GM23338 (cell line): Measurements from ENCODE around the gene RASA3. TPM values are rescaled to one million over a fixed set of nuclear protein-coding genes. Genes with fewer than 3 reads are reported as not detected.

Experiments used
- ATAC-seq: fragments of 200-7000 bp; cut with Tn5 transposase; 3 replicates; pipeline ENCODE4 v1.9.1; 2020
- DNase-seq: peaks from one replicate; pipeline ENCODE4 v3.0.0-alpha.2; 2015; ENCODE audit warnings: low spot score
- H2AFZ ChIP-seq: fragments of 200-600 bp; sonication (generic); 2 replicates; pipeline ENCODE4 v1.8.0; 2016; ENCODE audit warnings: antibody characterized with exemption, mild to moderate bottlenecking, moderate library complexity
- H3F3A ChIP-seq: fragments of 200-600 bp; sonication (generic); replicated peaks from 2 replicates; pipeline ENCODE4 v1.8.0; 2017; ENCODE audit warnings: antibody characterized with exemption, mixed run types, low read depth
- H3K27ac ChIP-seq: fragments of 200-600 bp; sonication (generic); 2 replicates; pipeline ENCODE4 v1.6.1; 2016; ENCODE audit warnings: low read depth
- H3K27me3 ChIP-seq: fragments of 200-600 bp; sonication (generic); 2 replicates; pipeline ENCODE4 v1.8.0; 2016; ENCODE audit warnings: mild to moderate bottlenecking, mixed run types, moderate library complexity; ENCODE audit not compliant: insufficient read depth
- H3K36me3 ChIP-seq: fragments of 200-600 bp; sonication (generic); 2 replicates; pipeline ENCODE4 v1.8.0; 2016; ENCODE audit warnings: mild to moderate bottlenecking; ENCODE audit not compliant: insufficient read depth
- H3K4me1 ChIP-seq: fragments of 200-600 bp; sonication (generic); 2 replicates; pipeline ENCODE4 v1.8.0; 2016; ENCODE audit warnings: mild to moderate bottlenecking, moderate library complexity; ENCODE audit not compliant: insufficient read depth
- H3K4me2 ChIP-seq: fragments of 200-600 bp; sonication (generic); 2 replicates; pipeline ENCODE4 v1.7.1; 2017; ENCODE audit warnings: mixed run types
- H3K4me3 ChIP-seq: fragments of 200-600 bp; sonication (generic); 2 replicates; pipeline ENCODE4 v1.6.1; 2016; ENCODE audit warnings: mixed run types
- H3K79me2 ChIP-seq: fragments of 200-600 bp; sonication (generic); replicated peaks from 2 replicates; pipeline ENCODE4 v1.8.0; 2017; ENCODE audit warnings: mild to moderate bottlenecking; ENCODE audit not compliant: insufficient read depth
- H3K9me2 ChIP-seq: fragments of 200-600 bp; sonication (generic); 2 replicates; pipeline ENCODE4 v1.8.0; 2017; ENCODE audit not compliant: insufficient read depth
- H4K20me1 ChIP-seq: fragments of 200-600 bp; sonication (generic); replicated peaks from 2 replicates; pipeline ENCODE4 v1.8.0; 2017; ENCODE audit warnings: mild to moderate bottlenecking; ENCODE audit not compliant: insufficient read depth
- H3K27ac Mint-ChIP-seq: 2 replicates; pipeline ENCODE4 v1.8.0; 2020; ENCODE audit warnings: inconsistent platforms, mild to moderate bottlenecking, moderate library complexity, mixed read lengths
- H3K27me3 Mint-ChIP-seq: 3 replicates; pipeline ENCODE4 v1.8.0; 2022; ENCODE audit warnings: low read depth, mild to moderate bottlenecking, moderate library complexity, mixed read lengths, inconsistent platforms; ENCODE audit not compliant: insufficient read depth, poor library complexity
- H3K36me3 Mint-ChIP-seq: 3 replicates; pipeline ENCODE4 v1.8.0; 2021; ENCODE audit warnings: low read depth, mild to moderate bottlenecking, inconsistent platforms, moderate library complexity, mixed read lengths
- H3K4me1 Mint-ChIP-seq: 3 replicates; pipeline ENCODE4 v1.8.0; 2020; ENCODE audit warnings: mild to moderate bottlenecking, inconsistent platforms, mixed read lengths
- H3K4me3 Mint-ChIP-seq: 3 replicates; pipeline ENCODE4 v1.8.0; 2021; ENCODE audit warnings: moderate library complexity, mild to moderate bottlenecking, inconsistent platforms, mixed read lengths
- H3K9me3 Mint-ChIP-seq: 3 replicates; pipeline ENCODE4 v1.8.0; 2020; ENCODE audit warnings: moderate library complexity, mild to moderate bottlenecking, inconsistent platforms, mixed read lengths
- CTCF ChIP-seq, 2 experiments: fragments of 200-600 bp in 1 of 2; sonication (generic) in 1 of 2; conservative IDR thresholded peaks; 2 replicates each; pipeline versions ENCODE4 v1.5.1 to v1.6.1; 2016 to 2017; ENCODE audit warnings: antibody characterized with exemption in 2 of 2, low read depth in 2 of 2, mild to moderate bottlenecking in 2 of 2, moderate library complexity in 1 of 2
- EZH2 ChIP-seq: fragments of 200-600 bp; sonication (generic); IDR thresholded peaks from one replicate; pipeline ENCODE4 v1.8.0; 2017; ENCODE audit warnings: antibody characterized with exemption, mild to moderate bottlenecking, low read depth; ENCODE audit not compliant: unreplicated experiment
- EZH2phosphoT487 ChIP-seq: fragments of 200-600 bp; sonication (generic); IDR thresholded peaks from one replicate; pipeline ENCODE4 v1.8.1; 2018; ENCODE audit warnings: antibody characterized with exemption; ENCODE audit not compliant: unreplicated experiment
- POLR2AphosphoS5 ChIP-seq: IDR thresholded peaks from 2 replicates; pipeline ENCODE4 v1.6.1; 2016; ENCODE audit warnings: antibody characterized with exemption, low read depth
- STAT1 ChIP-seq: IDR thresholded peaks from one replicate; pipeline ENCODE4 v1.6.1; 2016; ENCODE audit warnings: antibody characterized with exemption; ENCODE audit not compliant: unreplicated experiment
- ZNF331 ChIP-seq: fragments of 250-450 bp; sonication (Bioruptor Pico); IDR thresholded peaks from 2 replicates; pipeline ENCODE4 v1.5.0; 2020; ENCODE audit warnings: low read depth, mild to moderate bottlenecking, moderate library complexity
- ZNF462 ChIP-seq: fragments of 250-450 bp; sonication (Bioruptor Pico); IDR thresholded peaks from 2 replicates; pipeline ENCODE4 v1.5.0; 2020; ENCODE audit warnings: mild to moderate bottlenecking, moderate library complexity
- polyA plus RNA-seq: library from polyadenylated mRNA; unstranded; fragments of >200 nt; fragmentation: Nextera tagmentation; extraction: Ambion mirVana; gene quantifications from 2 replicates; pipeline ENCODE4 v1.2.1, GENCODE V29; 2016
- total RNA-seq: library from RNA; depleted of rRNA; stranded (reverse); fragments of >200 nt; shearing (Covaris generic); gene quantifications from 2 replicates; pipeline ENCODE4 v1.2.3, GENCODE V29; 2014

The RASA3 gene
- total and polyA plus RNA-seq, 2 experiments from 2014 or later, result 11.2 to 20.7 TPM

DNA sequence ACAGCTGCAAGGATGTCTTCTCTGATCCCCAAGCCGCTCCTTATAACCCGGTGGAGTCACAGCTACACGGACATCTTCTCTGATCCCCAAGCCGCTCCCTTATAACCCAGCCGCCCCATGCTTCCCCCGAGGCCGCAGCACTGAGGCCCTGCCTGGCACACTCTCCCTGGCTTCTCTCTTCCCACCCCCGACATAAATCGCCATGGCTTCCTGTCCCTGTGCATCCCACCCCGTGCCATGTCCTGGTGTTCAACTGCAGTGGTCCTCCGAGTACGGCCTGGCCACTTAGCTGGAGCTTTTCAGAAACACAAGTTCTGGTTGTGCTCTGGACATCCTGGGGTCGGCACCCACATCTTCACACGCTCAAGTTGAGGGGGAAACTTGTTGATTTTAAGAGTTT, 60.4 kb downstream of the RASA3 start:
- no peak for DNase-seq
- TF ChIP-seq ZNF331 (CRISPR knock-in tag) (no peak), STAT1 (no peak), EZH2phosphoT487 (no peak), POLR2AphosphoS5 (no peak), ZNF462 (CRISPR knock-in tag) (no peak)
- H3K79me2 ChIP-seq, result peaks cover 11% of the 10 kb centered on the region; the same call in 1 of the 2 replicates
- H3K36me3 Mint-ChIP-seq, result peaks cover 25% of the 10 kb centered on the region
- H3F3A ChIP-seq, result peaks cover 5% of the 10 kb centered on the region; the same call in 1 of the 2 replicates
- no peaks in the 10 kb centered on the region; the same call in 1 of the 2 replicates for H3K36me3 ChIP-seq
- ATAC-seq, result no peak
- H3K27ac ChIP-seq, result no peak overlapping the region
- no peak overlapping the region for H3K4me3 ChIP-seq
- no peak overlapping the region for H3K4me2 ChIP-seq
- H3K9me2 ChIP-seq, result no peaks in the 10 kb centered on the region
- no peak overlapping the region for H2AFZ ChIP-seq
- H3K27me3 ChIP-seq, result no peaks in the 10 kb centered on the region
- H3K4me1 ChIP-seq, result no peaks in the 10 kb centered on the region; the same call in 1 of the 2 replicates
- H3K4me3 Mint-ChIP-seq, result no peak overlapping the region
- H3K4me1 Mint-ChIP-seq, result peaks cover 16% of the 10 kb centered on the region
- H3K27ac Mint-ChIP-seq, result no peak overlapping the region
- peaks cover 9% of the 10 kb centered on the region for H3K27me3 Mint-ChIP-seq
- H4K20me1 ChIP-seq, result peaks cover 6% of the 10 kb centered on the region; the same call in 1 of the 2 replicates
- H3K9me3 Mint-ChIP-seq, result peaks cover 7% of the 10 kb centered on the region

DNA sequence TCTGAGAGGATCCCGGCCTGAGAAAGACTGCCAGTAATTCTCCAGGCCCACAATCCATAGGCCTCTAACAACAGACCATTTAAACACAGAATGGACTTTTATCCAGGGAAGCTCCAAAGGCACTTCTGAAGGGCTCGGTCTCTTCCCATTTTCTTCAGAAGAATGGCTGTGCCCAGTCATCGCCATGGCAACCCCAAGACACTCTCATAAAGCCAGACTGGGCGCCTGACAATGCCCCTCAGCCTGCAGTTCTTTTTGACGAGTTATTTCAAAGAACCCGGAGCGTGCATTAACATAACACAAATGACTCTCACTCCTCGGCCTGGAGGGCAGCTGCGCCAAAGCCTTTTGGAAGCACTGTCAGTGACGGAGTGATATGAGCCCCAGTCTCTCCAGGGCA, 61.0 kb downstream of the RASA3 start:
- H3K4me2 ChIP-seq, result no peak overlapping the region
- DNase-seq (no peak), ATAC-seq (no peak)
- Mint-ChIP-seq H3K27me3 (peaks cover 9% of the 10 kb centered on the region), H3K4me1 (peaks cover 16% of the 10 kb centered on the region), H3K27ac (no peak overlapping the region), H3K4me3 (no peak overlapping the region), H3K9me3 (peaks cover 7% of the 10 kb centered on the region), H3K36me3 (peaks cover 25% of the 10 kb centered on the region)
- peaks cover 6% of the 10 kb centered on the region; the same call in 1 of the 2 replicates for H4K20me1 ChIP-seq
- H2AFZ ChIP-seq, result no peak overlapping the region
- H3K27ac ChIP-seq, result no peak overlapping the region
- peaks cover 8% of the 10 kb centered on the region; the same call in 1 of the 2 replicates for H3K79me2 ChIP-seq
- H3K4me3 ChIP-seq, result no peak overlapping the region
- H3F3A ChIP-seq, result peaks cover 5% of the 10 kb centered on the region; the same call in 1 of the 2 replicates
- H3K4me1 ChIP-seq, result no peaks in the 10 kb centered on the region; the same call in 1 of the 2 replicates
- no peaks in the 10 kb centered on the region for H3K9me2 ChIP-seq
- no peaks in the 10 kb centered on the region for H3K27me3 ChIP-seq
- no peaks in the 10 kb centered on the region; the same call in 1 of the 2 replicates for H3K36me3 ChIP-seq
- TF ChIP-seq ZNF331 (CRISPR knock-in tag) (no peak), EZH2 (no peak), STAT1 (no peak), CTCF (conservative IDR thresholded peaks at IDR 0.05; ENCODE audit: low read depth in 2 of 2) (no peak)
